GM12878 (cell line): ENCODE data around the gene RBBP9. TPM values are rescaled to one million over a fixed set of nuclear protein-coding genes. Genes with fewer than 3 reads are reported as not detected.
A peak's percentile ranks its signal among the peaks of the same experiment; 100 is the strongest.

Experiments
- BCL11A ChIP-seq: IDR thresholded peaks from 2 replicates; pipeline ENCODE4 v1.6.1; 2011; ENCODE audit warnings: low read depth, low read length
- CBX3 ChIP-seq: fragments of 200-600 bp; sonication (generic); IDR thresholded peaks from 2 replicates; pipeline ENCODE4 v1.6.1; 2016; ENCODE audit warnings: low read depth, borderline replicate concordance
- E2F8 ChIP-seq: fragments of 450-650 bp; IDR thresholded peaks from 2 replicates; pipeline ENCODE4 v1.6.1; 2018; ENCODE audit warnings: mild to moderate bottlenecking, low read depth, moderate library complexity; ENCODE audit not compliant: partially characterized antibody
- EP300 ChIP-seq, 2 experiments: fragments of 150-350 bp in 1 of 2; IDR thresholded peaks; 2 replicates each; pipeline ENCODE4 v1.6.1; 2011 to 2012; ENCODE audit warnings: low read depth in 2 of 2, low read length in 2 of 2, borderline replicate concordance in 1 of 2, improper control_type of control experiment in 1 of 2, inconsistent platforms in 1 of 2; ENCODE audit not compliant: control insufficient read depth in 1 of 2
- ETV6 ChIP-seq, 2 experiments: fragments of 450-650 bp in 1 of 2; IDR thresholded peaks in 1 of 2; conservative IDR thresholded peaks in 1 of 2; 2 replicates each; pipeline ENCODE4 v1.6.1; 2014; ENCODE audit warnings: antibody characterized with exemption in 1 of 2, borderline replicate concordance in 1 of 2, low read depth in 1 of 2, mild to moderate bottlenecking in 1 of 2, moderate library complexity in 1 of 2
- EZH2 ChIP-seq: IDR thresholded peaks from 2 replicates; pipeline ENCODE4 v1.6.1; 2012; ENCODE audit warnings: low read depth, mild to moderate bottlenecking, control low read depth, inconsistent platforms, low read length, borderline replicate concordance; ENCODE audit not compliant: control insufficient read depth
- FOXK2 ChIP-seq: fragments of 450-650 bp; IDR thresholded peaks from 2 replicates; pipeline ENCODE4 v1.6.1; 2017; ENCODE audit warnings: mild to moderate bottlenecking, moderate library complexity
- FOXM1 ChIP-seq: IDR thresholded peaks from 2 replicates; pipeline ENCODE4 v1.6.1; 2012; ENCODE audit warnings: low read depth, mild to moderate bottlenecking, inconsistent platforms, low read length, moderate library complexity
- GATAD2B ChIP-seq: fragments of 450-650 bp; conservative IDR thresholded peaks from 2 replicates; pipeline ENCODE4 v1.6.1; 2017; ENCODE audit warnings: low read depth, mild to moderate bottlenecking, moderate library complexity
- MXI1 ChIP-seq: fragments of 150-350 bp; IDR thresholded peaks from 2 replicates; pipeline ENCODE4 v1.6.1; 2011; ENCODE audit warnings: low read depth, mild to moderate bottlenecking, inconsistent platforms, low read length, improper control_type of control experiment
- NR2F1 ChIP-seq: fragments of 450-650 bp; conservative IDR thresholded peaks from 2 replicates; pipeline ENCODE4 v1.6.1; 2017; ENCODE audit warnings: mild to moderate bottlenecking
- PAX8 ChIP-seq: fragments of 450-650 bp; IDR thresholded peaks from 2 replicates; pipeline ENCODE4 v1.6.1; 2017; ENCODE audit warnings: mild to moderate bottlenecking, moderate library complexity
- POLR2AphosphoS5 ChIP-seq: IDR thresholded peaks from 2 replicates; pipeline ENCODE4 v1.6.1; 2011; ENCODE audit warnings: mild to moderate bottlenecking, low read length, inconsistent platforms
- RAD21 ChIP-seq: IDR thresholded peaks from 2 replicates; pipeline ENCODE4 v1.6.1; 2011; ENCODE audit warnings: mild to moderate bottlenecking, low read depth, low read length, moderate library complexity; ENCODE audit not compliant: insufficient read depth
- RBBP5 ChIP-seq: fragments of 200-600 bp; sonication (generic); conservative IDR thresholded peaks from 2 replicates; pipeline ENCODE4 v1.6.1; 2016
- RFX5 ChIP-seq: IDR thresholded peaks from 2 replicates; pipeline ENCODE4 v1.6.1; 2011; ENCODE audit warnings: low read depth, low read length, improper control_type of control experiment
- TAF1 ChIP-seq: IDR thresholded peaks from 2 replicates; pipeline ENCODE4 v1.6.1; 2011; ENCODE audit warnings: mild to moderate bottlenecking, low read depth, low read length, borderline replicate concordance
- ZBED1 ChIP-seq: IDR thresholded peaks from 2 replicates; pipeline ENCODE4 v1.6.1; 2016; ENCODE audit warnings: borderline replicate concordance
- ZNF24 ChIP-seq: fragments of 450-650 bp; IDR thresholded peaks from 2 replicates; pipeline ENCODE4 v1.6.1; 2017; ENCODE audit warnings: antibody characterized with exemption, mild to moderate bottlenecking
- polyA plus RNA-seq, 11 experiments: library from polyadenylated mRNA; depleted of rRNA in 4 of 11; unstranded in 6 of 11; stranded (reverse) in 5 of 11; fragments of >200 nt; fragmentation: Nextera tagmentation in 4 of 11; fragmentation: Illumina TruSeq in 1 of 11; extraction: Ambion mirVana in 4 of 11; extraction: Trizol in 1 of 11; gene quantifications; 1 replicate in 1 of 11; 2 replicates in 10 of 11; pipeline versions ENCODE4 v1.2.1 to v1.2.3, GENCODE V29; 2011 to 2016; ENCODE audit warnings: inconsistent platforms in 2 of 11, missing spikeins in 2 of 11, low read depth in 1 of 11
- total RNA-seq, 4 experiments: library from RNA; depleted of rRNA in 3 of 4; stranded (reverse); fragments of >200 nt in 3 of 4; fragmentation: Illumina TruSeq in 1 of 4; extraction: Trizol in 1 of 4; gene quantifications; 2 replicates each; pipeline versions ENCODE4 v1.2.1 to v1.2.3, GENCODE V29; 2013 to 2021
- TF ChIP-seq, protein P1 (sequence below): fragments of 450-650 bp; IDR thresholded peaks from 2 replicates; pipeline ENCODE4 v1.6.1; 2017; ENCODE audit warnings: mild to moderate bottlenecking
- TF ChIP-seq, protein P2 (sequence below): IDR thresholded peaks from 2 replicates; pipeline ENCODE4 v1.6.1; 2011; ENCODE audit warnings: mild to moderate bottlenecking, low read depth, low read length, moderate library complexity; ENCODE audit not compliant: insufficient replicate concordance

The RBBP9 gene
- total and polyA plus RNA-seq, 10 of the 15 experiments (the other 5 are each of a cell fraction or from before 2014, with no cell fraction given) = 7.1 to 34.1 (median 16.0) TPM

GRCh38 chr20:18466894-18467730 lies 29.9 kb downstream of the RBBP9 start, which contains the start of the genes DZANK1 and POLR3F (continued):
- TF ChIP-seq PAX8 (no peak), GATAD2B (peak; percentile 43; the same call in 1 of the 2 replicates), MXI1 (peak; percentile 67), TAF1 (0 out of 2 replicates have a peak, but pooled peaks have one; percentile 51), RAD21 (no peak), POLR2AphosphoS5 (peak; percentile 77; the same call in 1 of the 2 replicates), RBBP5 (no peak), ZBED1 (no peak), ZNF24 (no peak), EZH2 (no peak), CBX3 (no peak), EP300 (IDR thresholded peaks at IDR 0.05; ENCODE audit: borderline replicate concordance in 1 of 2, control insufficient read depth in 1 of 2, low read depth in 2 of 2, low read length in 2 of 2) (no peak), FOXM1 (no peak), E2F8 (no peak), BCL11A (no peak), FOXK2 (peak; percentile 35; the same call in 1 of the 2 replicates), NR2F1 (no peak), ETV6 (conservative IDR thresholded peaks at IDR 0.05 in 1 of 2, IDR thresholded peaks at IDR 0.05 in 1 of 2; ENCODE audit: borderline replicate concordance in 1 of 2, low read depth in 1 of 2) (no peak), RFX5 (peak; percentile 35; the same call in 1 of the 2 replicates)
- TF ChIP-seq, protein P1, sequence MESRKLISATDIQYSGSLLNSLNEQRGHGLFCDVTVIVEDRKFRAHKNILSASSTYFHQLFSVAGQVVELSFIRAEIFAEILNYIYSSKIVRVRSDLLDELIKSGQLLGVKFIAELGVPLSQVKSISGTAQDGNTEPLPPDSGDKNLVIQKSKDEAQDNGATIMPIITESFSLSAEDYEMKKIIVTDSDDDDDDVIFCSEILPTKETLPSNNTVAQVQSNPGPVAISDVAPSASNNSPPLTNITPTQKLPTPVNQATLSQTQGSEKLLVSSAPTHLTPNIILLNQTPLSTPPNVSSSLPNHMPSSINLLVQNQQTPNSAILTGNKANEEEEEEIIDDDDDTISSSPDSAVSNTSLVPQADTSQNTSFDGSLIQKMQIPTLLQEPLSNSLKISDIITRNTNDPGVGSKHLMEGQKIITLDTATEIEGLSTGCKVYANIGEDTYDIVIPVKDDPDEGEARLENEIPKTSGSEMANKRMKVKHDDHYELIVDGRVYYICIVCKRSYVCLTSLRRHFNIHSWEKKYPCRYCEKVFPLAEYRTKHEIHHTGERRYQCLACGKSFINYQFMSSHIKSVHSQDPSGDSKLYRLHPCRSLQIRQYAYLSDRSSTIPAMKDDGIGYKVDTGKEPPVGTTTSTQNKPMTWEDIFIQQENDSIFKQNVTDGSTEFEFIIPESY = peak; percentile 96
- TF ChIP-seq, protein P2, sequence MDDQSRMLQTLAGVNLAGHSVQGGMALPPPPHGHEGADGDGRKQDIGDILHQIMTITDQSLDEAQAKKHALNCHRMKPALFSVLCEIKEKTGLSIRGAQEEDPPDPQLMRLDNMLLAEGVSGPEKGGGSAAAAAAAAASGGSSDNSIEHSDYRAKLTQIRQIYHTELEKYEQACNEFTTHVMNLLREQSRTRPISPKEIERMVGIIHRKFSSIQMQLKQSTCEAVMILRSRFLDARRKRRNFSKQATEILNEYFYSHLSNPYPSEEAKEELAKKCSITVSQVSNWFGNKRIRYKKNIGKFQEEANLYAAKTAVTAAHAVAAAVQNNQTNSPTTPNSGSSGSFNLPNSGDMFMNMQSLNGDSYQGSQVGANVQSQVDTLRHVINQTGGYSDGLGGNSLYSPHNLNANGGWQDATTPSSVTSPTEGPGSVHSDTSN = no peak
